HepG2 (cell line): ENCODE results near the gene PEX13. TPM values are rescaled to one million over a fixed set of nuclear protein-coding genes. Genes with fewer than 3 reads are reported as not detected.

Experiments
- CREB1 ChIP-seq, 2 experiments: fragments of 450-650 bp in 1 of 2; IDR thresholded peaks; 2 replicates each; pipeline ENCODE4 v1.6.1; 2016 to 2017; ENCODE audit warnings: control low read depth in 1 of 2, mild to moderate bottlenecking in 1 of 2, missing compliant biosample characterization in 1 of 2, missing genetic modification characterization in 1 of 2
- DNMT3B ChIP-seq: conservative IDR thresholded peaks from 2 replicates; pipeline ENCODE4 v1.6.1; 2016; ENCODE audit warnings: missing biosample characterization, control low read depth
- FOSL1 ChIP-seq: sonication (generic); formaldehyde crosslinking; IDR thresholded peaks from 2 replicates; pipeline ENCODE4 v1.9.0; 2021; ENCODE audit warnings: missing genetic modification reagents, borderline replicate concordance
- KDM4B ChIP-seq: sonication (generic); formaldehyde crosslinking; IDR thresholded peaks from 2 replicates; pipeline ENCODE4 v1.4.0; 2020; ENCODE audit warnings: missing genetic modification reagents
- STAT5B ChIP-seq: sonication (generic); formaldehyde crosslinking; IDR thresholded peaks from 2 replicates; pipeline ENCODE4 v1.4.0; 2020; ENCODE audit warnings: missing genetic modification reagents
- ZNF616 ChIP-seq: sonication (generic); formaldehyde crosslinking; IDR thresholded peaks from 2 replicates; pipeline ENCODE4 v1.5.0; 2020; ENCODE audit warnings: low read depth, mild to moderate bottlenecking, missing genetic modification reagents
- ZSCAN25 ChIP-seq: sonication (generic); formaldehyde crosslinking; IDR thresholded peaks from 2 replicates; pipeline ENCODE4 v1.8.0; 2022; ENCODE audit warnings: mild to moderate bottlenecking, missing genetic modification reagents
- polyA plus RNA-seq, 8 experiments: library from polyadenylated mRNA; depleted of rRNA in 3 of 8; stranded (reverse) in 7 of 8; unstranded in 1 of 8; fragments of >200 nt; fragmentation: Illumina TruSeq in 4 of 8; extraction: Trizol in 4 of 8; gene quantifications; 2 replicates each; pipeline versions ENCODE4 v1.2.1 to v1.2.3, GENCODE V29; 2011 to 2016; ENCODE audit warnings: low read depth in 4 of 8, missing spikeins in 1 of 8, mixed read lengths in 1 of 8; ENCODE audit not compliant: insufficient read depth in 1 of 8
- total RNA-seq, 5 experiments: library from RNA; depleted of rRNA; stranded (reverse); fragments of >200 nt; fragmentation: Illumina TruSeq; extraction: Trizol; gene quantifications; 2 replicates each; pipeline ENCODE4 v1.2.3, GENCODE V29; 2016; ENCODE audit warnings: low read depth in 1 of 5
- TF ChIP-seq, protein P1 (sequence below): sonication (generic); formaldehyde crosslinking; IDR thresholded peaks from 2 replicates; pipeline ENCODE4 v1.5.0; 2020; ENCODE audit warnings: mild to moderate bottlenecking, missing genetic modification reagents
- TF ChIP-seq, protein P2 (sequence below): sonication (generic); formaldehyde crosslinking; conservative IDR thresholded peaks from 2 replicates; pipeline ENCODE4 v1.8.0; 2022; ENCODE audit warnings: mild to moderate bottlenecking, moderate library complexity, missing genetic modification reagents
- TF ChIP-seq, protein P3 (sequence below): sonication (generic); formaldehyde crosslinking; IDR thresholded peaks from 2 replicates; pipeline ENCODE4 v1.5.0; 2020; ENCODE audit warnings: missing genetic modification reagents
- TF ChIP-seq, protein P4 (sequence below): sonication (generic); formaldehyde crosslinking; IDR thresholded peaks from 2 replicates; pipeline ENCODE4 v1.4.0; 2020; ENCODE audit warnings: missing genetic modification reagents, mild to moderate bottlenecking, borderline replicate concordance
- TF ChIP-seq, protein P5 (sequence below): fragments of 450-650 bp; IDR thresholded peaks from 2 replicates; pipeline ENCODE4 v1.6.1; 2017
- TF ChIP-seq, protein P6 (sequence below), 2 experiments: sonication (generic) in 1 of 2; formaldehyde crosslinking in 1 of 2; IDR thresholded peaks; 2 replicates each; pipeline versions ENCODE4 v1.6.1 to v1.9.0; 2014 to 2022; ENCODE audit warnings: antibody characterized with exemption in 1 of 2, borderline replicate concordance in 1 of 2, inconsistent platforms in 1 of 2, low read depth in 1 of 2, missing genetic modification reagents in 1 of 2

The PEX13 gene
- total and polyA plus RNA-seq, 2 of the 13 experiments (the other 11 are each of a cell fraction or from before 2014, with no cell fraction given): 47.9 to 75.9 TPM

DNA sequence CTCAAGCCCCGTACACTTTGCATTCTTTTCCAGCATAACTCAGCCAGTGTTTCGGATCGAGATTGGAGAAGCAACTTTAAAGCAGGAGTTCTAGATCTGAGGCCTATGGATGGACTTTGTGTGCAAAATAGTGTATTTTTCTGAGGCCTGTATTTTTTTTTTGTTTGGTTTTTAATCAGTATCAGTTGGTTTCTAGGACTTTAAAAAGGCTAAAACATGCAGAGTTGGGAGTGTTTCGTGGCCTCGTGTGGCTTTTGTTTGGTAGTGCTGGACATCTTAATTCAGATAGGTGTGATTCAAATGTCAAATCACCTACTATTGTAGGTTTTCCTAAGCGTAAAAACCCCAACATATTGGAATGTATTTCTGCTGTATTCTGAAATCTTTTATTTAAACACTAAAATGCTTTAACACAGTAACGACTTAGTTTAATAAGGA, 817 bp downstream of the PEX13 start (continued):
- TF ChIP-seq, protein P1, sequence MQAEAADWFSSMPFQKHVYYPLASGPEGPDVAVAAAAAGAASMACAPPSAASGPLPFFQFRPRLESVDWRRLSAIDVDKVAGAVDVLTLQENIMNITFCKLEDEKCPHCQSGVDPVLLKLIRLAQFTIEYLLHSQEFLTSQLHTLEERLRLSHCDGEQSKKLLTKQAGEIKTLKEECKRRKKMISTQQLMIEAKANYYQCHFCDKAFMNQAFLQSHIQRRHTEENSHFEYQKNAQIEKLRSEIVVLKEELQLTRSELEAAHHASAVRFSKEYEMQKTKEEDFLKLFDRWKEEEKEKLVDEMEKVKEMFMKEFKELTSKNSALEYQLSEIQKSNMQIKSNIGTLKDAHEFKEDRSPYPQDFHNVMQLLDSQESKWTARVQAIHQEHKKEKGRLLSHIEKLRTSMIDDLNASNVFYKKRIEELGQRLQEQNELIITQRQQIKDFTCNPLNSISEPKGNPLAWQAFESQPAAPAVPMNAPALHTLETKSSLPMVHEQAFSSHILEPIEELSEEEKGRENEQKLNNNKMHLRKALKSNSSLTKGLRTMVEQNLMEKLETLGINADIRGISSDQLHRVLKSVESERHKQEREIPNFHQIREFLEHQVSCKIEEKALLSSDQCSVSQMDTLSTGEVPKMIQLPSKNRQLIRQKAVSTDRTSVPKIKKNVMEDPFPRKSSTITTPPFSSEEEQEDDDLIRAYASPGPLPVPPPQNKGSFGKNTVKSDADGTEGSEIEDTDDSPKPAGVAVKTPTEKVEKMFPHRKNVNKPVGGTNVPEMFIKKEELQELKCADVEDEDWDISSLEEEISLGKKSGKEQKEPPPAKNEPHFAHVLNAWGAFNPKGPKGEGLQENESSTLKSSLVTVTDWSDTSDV: no peak
- TF ChIP-seq, protein P2, sequence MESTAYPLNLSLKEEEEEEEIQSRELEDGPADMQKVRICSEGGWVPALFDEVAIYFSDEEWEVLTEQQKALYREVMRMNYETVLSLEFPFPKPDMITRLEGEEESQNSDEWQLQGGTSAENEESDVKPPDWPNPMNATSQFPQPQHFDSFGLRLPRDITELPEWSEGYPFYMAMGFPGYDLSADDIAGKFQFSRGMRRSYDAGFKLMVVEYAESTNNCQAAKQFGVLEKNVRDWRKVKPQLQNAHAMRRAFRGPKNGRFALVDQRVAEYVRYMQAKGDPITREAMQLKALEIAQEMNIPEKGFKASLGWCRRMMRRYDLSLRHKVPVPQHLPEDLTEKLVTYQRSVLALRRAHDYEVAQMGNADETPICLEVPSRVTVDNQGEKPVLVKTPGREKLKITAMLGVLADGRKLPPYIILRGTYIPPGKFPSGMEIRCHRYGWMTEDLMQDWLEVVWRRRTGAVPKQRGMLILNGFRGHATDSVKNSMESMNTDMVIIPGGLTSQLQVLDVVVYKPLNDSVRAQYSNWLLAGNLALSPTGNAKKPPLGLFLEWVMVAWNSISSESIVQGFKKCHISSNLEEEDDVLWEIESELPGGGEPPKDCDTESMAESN: peak; percentile 79
- TF ChIP-seq, protein P3, sequence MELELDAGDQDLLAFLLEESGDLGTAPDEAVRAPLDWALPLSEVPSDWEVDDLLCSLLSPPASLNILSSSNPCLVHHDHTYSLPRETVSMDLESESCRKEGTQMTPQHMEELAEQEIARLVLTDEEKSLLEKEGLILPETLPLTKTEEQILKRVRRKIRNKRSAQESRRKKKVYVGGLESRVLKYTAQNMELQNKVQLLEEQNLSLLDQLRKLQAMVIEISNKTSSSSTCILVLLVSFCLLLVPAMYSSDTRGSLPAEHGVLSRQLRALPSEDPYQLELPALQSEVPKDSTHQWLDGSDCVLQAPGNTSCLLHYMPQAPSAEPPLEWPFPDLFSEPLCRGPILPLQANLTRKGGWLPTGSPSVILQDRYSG (CRISPR knock-in tag): peak; percentile 87
- no peak for TF ChIP-seq ZSCAN25 (CRISPR knock-in tag)
- 0 out of 2 replicates have a peak, but pooled peaks have one; percentile 10 for TF ChIP-seq ZNF616 (CRISPR knock-in tag)
- TF ChIP-seq, protein P4, sequence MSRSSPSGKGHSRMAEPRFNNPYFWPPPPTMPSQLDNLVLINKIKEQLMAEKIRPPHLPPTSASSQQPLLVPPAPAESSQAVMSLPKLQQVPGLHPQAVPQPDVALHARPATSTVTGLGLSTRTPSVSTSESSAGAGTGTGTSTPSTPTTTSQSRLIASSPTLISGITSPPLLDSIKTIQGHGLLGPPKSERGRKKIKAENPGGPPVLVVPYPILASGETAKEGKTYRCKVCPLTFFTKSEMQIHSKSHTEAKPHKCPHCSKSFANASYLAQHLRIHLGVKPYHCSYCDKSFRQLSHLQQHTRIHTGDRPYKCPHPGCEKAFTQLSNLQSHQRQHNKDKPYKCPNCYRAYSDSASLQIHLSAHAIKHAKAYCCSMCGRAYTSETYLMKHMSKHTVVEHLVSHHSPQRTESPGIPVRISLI (CRISPR knock-in tag): peak; percentile 92
- TF ChIP-seq KDM4B (CRISPR knock-in tag): peak; percentile 93; the same call in 1 of the 2 replicates
- TF ChIP-seq STAT5B: 0 out of 2 replicates have a peak, but pooled peaks have one; percentile 49
- peak; percentile 82; the same call in 1 of the 2 replicates for TF ChIP-seq DNMT3B (CRISPR knock-in tag)
- TF ChIP-seq, protein P5, sequence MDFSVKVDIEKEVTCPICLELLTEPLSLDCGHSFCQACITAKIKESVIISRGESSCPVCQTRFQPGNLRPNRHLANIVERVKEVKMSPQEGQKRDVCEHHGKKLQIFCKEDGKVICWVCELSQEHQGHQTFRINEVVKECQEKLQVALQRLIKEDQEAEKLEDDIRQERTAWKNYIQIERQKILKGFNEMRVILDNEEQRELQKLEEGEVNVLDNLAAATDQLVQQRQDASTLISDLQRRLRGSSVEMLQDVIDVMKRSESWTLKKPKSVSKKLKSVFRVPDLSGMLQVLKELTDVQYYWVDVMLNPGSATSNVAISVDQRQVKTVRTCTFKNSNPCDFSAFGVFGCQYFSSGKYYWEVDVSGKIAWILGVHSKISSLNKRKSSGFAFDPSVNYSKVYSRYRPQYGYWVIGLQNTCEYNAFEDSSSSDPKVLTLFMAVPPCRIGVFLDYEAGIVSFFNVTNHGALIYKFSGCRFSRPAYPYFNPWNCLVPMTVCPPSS: no peak
- TF ChIP-seq, protein P6, sequence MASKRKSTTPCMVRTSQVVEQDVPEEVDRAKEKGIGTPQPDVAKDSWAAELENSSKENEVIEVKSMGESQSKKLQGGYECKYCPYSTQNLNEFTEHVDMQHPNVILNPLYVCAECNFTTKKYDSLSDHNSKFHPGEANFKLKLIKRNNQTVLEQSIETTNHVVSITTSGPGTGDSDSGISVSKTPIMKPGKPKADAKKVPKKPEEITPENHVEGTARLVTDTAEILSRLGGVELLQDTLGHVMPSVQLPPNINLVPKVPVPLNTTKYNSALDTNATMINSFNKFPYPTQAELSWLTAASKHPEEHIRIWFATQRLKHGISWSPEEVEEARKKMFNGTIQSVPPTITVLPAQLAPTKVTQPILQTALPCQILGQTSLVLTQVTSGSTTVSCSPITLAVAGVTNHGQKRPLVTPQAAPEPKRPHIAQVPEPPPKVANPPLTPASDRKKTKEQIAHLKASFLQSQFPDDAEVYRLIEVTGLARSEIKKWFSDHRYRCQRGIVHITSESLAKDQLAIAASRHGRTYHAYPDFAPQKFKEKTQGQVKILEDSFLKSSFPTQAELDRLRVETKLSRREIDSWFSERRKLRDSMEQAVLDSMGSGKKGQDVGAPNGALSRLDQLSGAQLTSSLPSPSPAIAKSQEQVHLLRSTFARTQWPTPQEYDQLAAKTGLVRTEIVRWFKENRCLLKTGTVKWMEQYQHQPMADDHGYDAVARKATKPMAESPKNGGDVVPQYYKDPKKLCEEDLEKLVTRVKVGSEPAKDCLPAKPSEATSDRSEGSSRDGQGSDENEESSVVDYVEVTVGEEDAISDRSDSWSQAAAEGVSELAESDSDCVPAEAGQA (IDR thresholded peaks at IDR 0.05; ENCODE audit: low read depth): no peak
- TF ChIP-seq, protein P6 (CRISPR knock-in tag; IDR thresholded peaks at IDR 0.05; ENCODE audit: borderline replicate concordance): peak; percentile 89; the same call in 1 of the 2 replicates
- peak; percentile 30; the same call in 1 of the 2 replicates for TF ChIP-seq FOSL1 (CRISPR knock-in tag)
- TF ChIP-seq CREB1 (IDR thresholded peaks at IDR 0.05): no peak
- peak; percentile 76; the same call in 1 of the 2 replicates for TF ChIP-seq CREB1 (CRISPR knock-in tag; IDR thresholded peaks at IDR 0.05)
